Esophagus muscularis mucosa (tissue), 4 donors: ENCODE results near the gene MIEF2.

Source experiments
- EP300 ChIP-seq: sonication (generic); formaldehyde crosslinking; IDR thresholded peaks from one replicate; pipeline ENCODE4 v1.6.1; 2017; ENCODE audit warnings: antibody characterized with exemption
- POLR2AphosphoS5 ChIP-seq, 2 donors: sonication (generic); formaldehyde crosslinking; IDR thresholded peaks; one replicate each; pipeline ENCODE4 v1.6.1; 2017; ENCODE audit warnings: antibody characterized with exemption in 2 of 2
- TF ChIP-seq, protein P1 (sequence below), 3 experiments: fragments of 200-600 bp in 2 of 3; fragments of 450-650 bp in 1 of 3; sonication (generic) in 2 of 3; IDR thresholded peaks; one replicate each; pipeline ENCODE4 v1.5.1; 2017 to 2019; ENCODE audit warnings: antibody characterized with exemption in 3 of 3, mild to moderate bottlenecking in 2 of 3, moderate library complexity in 1 of 3

DNA sequence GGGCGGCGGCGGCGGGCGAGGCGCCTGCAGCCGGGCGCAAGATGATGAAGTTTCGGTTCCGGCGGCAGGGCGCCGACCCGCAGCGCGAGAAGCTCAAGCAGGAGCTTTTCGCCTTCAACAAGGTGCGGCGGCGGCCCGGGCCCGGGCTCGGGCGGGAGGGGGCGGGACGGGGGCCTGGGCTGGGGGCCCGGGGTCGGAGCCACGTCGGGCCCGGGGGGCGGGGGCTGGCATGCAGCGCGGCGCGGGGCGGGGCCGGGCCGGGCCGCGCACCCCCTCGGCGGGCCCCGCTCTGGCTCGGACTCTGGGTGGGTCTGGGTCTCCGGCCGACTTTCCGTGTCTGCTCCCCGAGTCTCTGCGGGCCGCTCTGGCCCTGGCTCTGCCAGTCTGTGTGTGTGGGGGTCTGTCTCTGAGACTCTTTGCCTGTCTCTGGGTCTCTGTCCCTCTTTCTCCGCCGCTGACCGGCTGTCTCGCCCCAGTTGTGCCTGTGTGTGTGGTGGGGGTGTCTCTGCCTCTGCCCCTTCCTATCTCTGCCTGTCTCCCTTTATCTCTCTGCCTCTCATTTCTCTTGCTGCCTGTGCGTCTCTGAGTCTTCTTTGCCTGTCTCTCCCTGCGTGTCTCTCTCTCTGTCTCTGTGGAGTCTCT, 34.7 kb upstream of the MIEF2 start:
- TF ChIP-seq, protein P1, sequence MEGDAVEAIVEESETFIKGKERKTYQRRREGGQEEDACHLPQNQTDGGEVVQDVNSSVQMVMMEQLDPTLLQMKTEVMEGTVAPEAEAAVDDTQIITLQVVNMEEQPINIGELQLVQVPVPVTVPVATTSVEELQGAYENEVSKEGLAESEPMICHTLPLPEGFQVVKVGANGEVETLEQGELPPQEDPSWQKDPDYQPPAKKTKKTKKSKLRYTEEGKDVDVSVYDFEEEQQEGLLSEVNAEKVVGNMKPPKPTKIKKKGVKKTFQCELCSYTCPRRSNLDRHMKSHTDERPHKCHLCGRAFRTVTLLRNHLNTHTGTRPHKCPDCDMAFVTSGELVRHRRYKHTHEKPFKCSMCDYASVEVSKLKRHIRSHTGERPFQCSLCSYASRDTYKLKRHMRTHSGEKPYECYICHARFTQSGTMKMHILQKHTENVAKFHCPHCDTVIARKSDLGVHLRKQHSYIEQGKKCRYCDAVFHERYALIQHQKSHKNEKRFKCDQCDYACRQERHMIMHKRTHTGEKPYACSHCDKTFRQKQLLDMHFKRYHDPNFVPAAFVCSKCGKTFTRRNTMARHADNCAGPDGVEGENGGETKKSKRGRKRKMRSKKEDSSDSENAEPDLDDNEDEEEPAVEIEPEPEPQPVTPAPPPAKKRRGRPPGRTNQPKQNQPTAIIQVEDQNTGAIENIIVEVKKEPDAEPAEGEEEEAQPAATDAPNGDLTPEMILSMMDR (IDR thresholded peaks at IDR 0.05), result no peak
- TF ChIP-seq POLR2AphosphoS5 (IDR thresholded peaks at IDR 0.05), result no peak
- TF ChIP-seq EP300, result no peak
